ENCODE measurements around the gene LETM1. TPM values are rescaled to one million over a fixed set of nuclear protein-coding genes. Genes with fewer than 3 reads are reported as not detected.

LETM1 gene
- total and polyA plus RNA-seq, 2 of the 8 experiments (the other 6 are each of a cell fraction or from before 2014, with no cell fraction given), result 19.8 to 50.1 TPM

DNA sequence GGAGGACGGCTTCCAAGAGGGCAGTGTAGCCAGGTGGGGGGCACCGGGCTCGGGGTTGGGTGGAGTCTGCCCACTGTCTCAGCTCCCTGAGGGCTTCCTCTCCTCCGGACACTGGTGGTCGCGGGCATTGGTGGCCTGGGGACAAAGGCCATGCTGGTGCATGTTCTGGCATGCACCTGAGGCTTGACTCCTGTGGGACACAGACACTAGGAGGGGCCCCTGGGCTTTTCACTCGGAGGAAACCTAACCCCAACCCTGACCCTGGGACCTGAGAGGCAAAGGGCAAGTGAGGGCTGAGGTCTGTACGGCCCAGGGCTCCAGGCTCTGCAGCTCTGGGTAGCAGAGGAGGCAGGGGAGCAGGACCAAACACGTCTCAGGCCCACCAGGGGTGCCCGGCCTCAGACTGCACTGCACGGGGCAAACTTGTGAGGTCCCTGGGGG lies 85.1 kb downstream of the LETM1 start (continued):
- no peak for TF ChIP-seq KDM1A (IDR thresholded peaks at IDR 0.05; ENCODE audit: borderline replicate concordance, low read length)
- no peak for TF ChIP-seq SP4 (IDR thresholded peaks at IDR 0.05; ENCODE audit: low read length)
- no peak for TF ChIP-seq SAP30 (IDR thresholded peaks at IDR 0.05; ENCODE audit: insufficient read depth, insufficient replicate concordance, low read length)
- no peak for TF ChIP-seq CHD1 (IDR thresholded peaks at IDR 0.05; ENCODE audit: low read depth, low read length)
- no peak for TF ChIP-seq CBX5 (IDR thresholded peaks at IDR 0.05; ENCODE audit: low read depth, low read length)
- TF ChIP-seq RNF2 (IDR thresholded peaks at IDR 0.05; ENCODE audit: borderline replicate concordance, low read depth, low read length, missing control alignments, poor library complexity, severe bottlenecking), result no peak
- no peak for TF ChIP-seq SIN3A (conservative IDR thresholded peaks at IDR 0.05 in 1 of 2, IDR thresholded peaks at IDR 0.05 in 1 of 2; ENCODE audit: low read depth in 1 of 2, low read length in 2 of 2)
- no peak for TF ChIP-seq GTF2F1 (IDR thresholded peaks at IDR 0.05; ENCODE audit: borderline replicate concordance, low read depth, low read length)
- TF ChIP-seq PHF8 (conservative IDR thresholded peaks at IDR 0.05; ENCODE audit: low read depth, low read length), result no peak
- TF ChIP-seq RAD21 (IDR thresholded peaks at IDR 0.05 in 1 of 2, conservative IDR thresholded peaks at IDR 0.05 in 1 of 2; ENCODE audit: low read depth in 2 of 2, low read length in 2 of 2), result no peak
